DOHH2 (cell line): ENCODE data around the gene TRIP11.

ENCODE experiments used
- EZH2phosphoT487 ChIP-seq: fragments of 200-600 bp; sonication (generic); IDR thresholded peaks from 2 replicates; pipeline ENCODE4 v1.6.1; 2017; ENCODE audit warnings: borderline replicate concordance, mild to moderate bottlenecking, antibody characterized with exemption, low read length, moderate library complexity, mixed read lengths
- TF ChIP-seq, protein P1 (sequence below): fragments of 200-600 bp; sonication (generic); IDR thresholded peaks from one replicate; pipeline ENCODE4 v1.5.1; 2014; ENCODE audit warnings: antibody characterized with exemption, mild to moderate bottlenecking, low read depth, low read length; ENCODE audit not compliant: poor library complexity, severe bottlenecking

DNA sequence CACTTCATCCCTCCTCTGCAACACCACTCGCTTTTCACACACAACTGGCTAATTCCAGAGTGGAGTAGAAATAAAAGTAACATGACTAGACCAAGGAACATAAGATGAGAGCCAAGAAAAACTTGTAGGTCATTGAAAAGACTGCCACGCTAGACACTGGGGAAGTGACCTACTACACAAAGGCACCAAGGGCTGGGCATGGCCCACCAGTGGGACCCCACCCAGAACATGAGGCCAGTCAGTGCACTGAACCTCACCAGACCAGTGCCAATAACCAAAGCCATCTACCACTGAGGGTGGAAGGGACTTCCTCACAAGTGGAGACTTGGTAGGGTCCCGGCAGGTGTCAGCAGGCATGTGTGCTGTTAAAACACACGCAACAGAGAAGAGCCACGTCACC is 112.1 kb downstream of the TRIP11 start:
- TF ChIP-seq, protein P1, sequence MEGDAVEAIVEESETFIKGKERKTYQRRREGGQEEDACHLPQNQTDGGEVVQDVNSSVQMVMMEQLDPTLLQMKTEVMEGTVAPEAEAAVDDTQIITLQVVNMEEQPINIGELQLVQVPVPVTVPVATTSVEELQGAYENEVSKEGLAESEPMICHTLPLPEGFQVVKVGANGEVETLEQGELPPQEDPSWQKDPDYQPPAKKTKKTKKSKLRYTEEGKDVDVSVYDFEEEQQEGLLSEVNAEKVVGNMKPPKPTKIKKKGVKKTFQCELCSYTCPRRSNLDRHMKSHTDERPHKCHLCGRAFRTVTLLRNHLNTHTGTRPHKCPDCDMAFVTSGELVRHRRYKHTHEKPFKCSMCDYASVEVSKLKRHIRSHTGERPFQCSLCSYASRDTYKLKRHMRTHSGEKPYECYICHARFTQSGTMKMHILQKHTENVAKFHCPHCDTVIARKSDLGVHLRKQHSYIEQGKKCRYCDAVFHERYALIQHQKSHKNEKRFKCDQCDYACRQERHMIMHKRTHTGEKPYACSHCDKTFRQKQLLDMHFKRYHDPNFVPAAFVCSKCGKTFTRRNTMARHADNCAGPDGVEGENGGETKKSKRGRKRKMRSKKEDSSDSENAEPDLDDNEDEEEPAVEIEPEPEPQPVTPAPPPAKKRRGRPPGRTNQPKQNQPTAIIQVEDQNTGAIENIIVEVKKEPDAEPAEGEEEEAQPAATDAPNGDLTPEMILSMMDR, result no peak
- no peak for TF ChIP-seq EZH2phosphoT487
